Uterus (tissue), 4 donors: Measurements from ENCODE around the gene BICDL2. TPM values are rescaled to one million over a fixed set of nuclear protein-coding genes. Genes with fewer than 3 reads are reported as not detected.

Experiments
- DNase-seq, 2 donors: peaks; one replicate each; pipeline ENCODE4 v3.0.0-alpha.2; 2019 to 2020
- H3K27ac ChIP-seq, 2 donors: fragments of 200-600 bp; sonication (generic); 1 replicate in 1 of 2; 2 replicates in 1 of 2; pipeline ENCODE4 v1.5.1; 2016 to 2018
- H3K27me3 ChIP-seq, 2 donors: fragments of 200-600 bp; sonication (generic); one replicate each; pipeline ENCODE4 v1.5.1; 2018 to 2019; ENCODE audit warnings: control low read depth in 1 of 2
- H3K36me3 ChIP-seq, 2 donors: fragments of 200-600 bp; sonication (generic); one replicate each; pipeline ENCODE4 v1.5.1; 2019; ENCODE audit warnings: control low read depth in 1 of 2
- H3K4me1 ChIP-seq, 2 donors: fragments of 200-600 bp; sonication (generic); one replicate each; pipeline ENCODE4 v1.5.1; 2018 to 2019; ENCODE audit warnings: control low read depth in 1 of 2
- H3K4me3 ChIP-seq, 2 donors: fragments of 200-600 bp; sonication (generic); 1 replicate in 1 of 2; 2 replicates in 1 of 2; pipeline ENCODE4 v1.5.1; 2018 to 2019; ENCODE audit warnings: mild to moderate bottlenecking in 1 of 2
- H3K9me3 ChIP-seq, 2 donors: fragments of 200-600 bp; sonication (generic); one replicate each; pipeline ENCODE4 v1.5.1; 2019; ENCODE audit warnings: control low read depth in 1 of 2
- CTCF ChIP-seq, 4 experiments: fragments of 200-600 bp in 2 of 4; fragments of 450-650 bp in 2 of 4; sonication (generic) in 2 of 4; IDR thresholded peaks; one replicate each; pipeline ENCODE4 v1.5.1; 2016 to 2019; ENCODE audit warnings: antibody characterized with exemption in 4 of 4, mild to moderate bottlenecking in 2 of 4, moderate library complexity in 1 of 4
- POLR2A ChIP-seq, 2 donors: fragments of 450-650 bp; IDR thresholded peaks; one replicate each; pipeline ENCODE4 v1.6.1; 2016; ENCODE audit warnings: antibody characterized with exemption in 2 of 2, mild to moderate bottlenecking in 1 of 2, moderate library complexity in 1 of 2
- intact Hi-C: fragments of 100-400 bp; cut with DNase I; formaldehyde crosslinking; loops from one replicate; pipeline ENCODE4 v1.15.1; 2023; ENCODE audit warnings: low total_unique reads
- total RNA-seq, 4 donors: library from RNA; depleted of rRNA in 3 of 4; stranded (reverse); fragments of >200 nt in 3 of 4; gene quantifications; one replicate each; pipeline versions ENCODE4 v1.1.0 to v1.2.4, GENCODE V29; 2014 to 2023
- donor health status: DM: yes; HTN: yes; CAD: no.

BICDL2 gene
- total RNA-seq, 4 donors from 2014 or later = 0.26 to 1.9 (median 0.29) TPM; not detected in 1

GRCh38 chr16:3045758-3046640, 9.3 kb upstream of the BICDL2 start, which contains the start of gene MMP25:
MMP25 (plus strand) TSS chr16:3046561; CDS start chr16:3046918, 357 bp downstream.
- no peaks in the 10 kb centered on the region for H3K36me3 ChIP-seq
- no peak for TF ChIP-seq POLR2A (IDR thresholded peaks at IDR 0.05)
- no peak for TF ChIP-seq CTCF (IDR thresholded peaks at IDR 0.05)
- no peak within 1 kb of the TSS for H3K27ac ChIP-seq
- intact Hi-C loops = no loop called here
- no peaks in the 10 kb centered on the region for H3K9me3 ChIP-seq
- H3K4me1 ChIP-seq = peaks cover 0 to 16% of the 10 kb centered on the region in 2 donors
- peak within 1 kb of the TSS; percentile 20 to 35 for H3K4me3 ChIP-seq
- H3K27me3 ChIP-seq = peaks cover 29 to 37% of the 10 kb centered on the region in 2 donors
- no peak for DNase-seq

GRCh38 chr16:3044708-3045107, 8.0 kb upstream of the BICDL2 start:
- Histone ChIP-seq H3K36me3 (no peaks in the 10 kb centered on the region), H3K4me3 (no peak overlapping the region), H3K27me3 (peaks cover 29 to 37% of the 10 kb centered on the region in 2 donors), H3K9me3 (no peaks in the 10 kb centered on the region), H3K27ac (no peak overlapping the region), H3K4me1 (peaks cover 0 to 16% of the 10 kb centered on the region in 2 donors)
- DNase-seq = no peak
- TF ChIP-seq POLR2A (IDR thresholded peaks at IDR 0.05) (no peak), CTCF (IDR thresholded peaks at IDR 0.05) (no peak)
- intact Hi-C loops = no loop called here

GRCh38 chr16:3042376-3042775, 5.6 kb upstream of the BICDL2 start:
- H3K4me3 ChIP-seq = no peak overlapping the region
- H3K27me3 ChIP-seq = peaks cover 29 to 46% of the 10 kb centered on the region in 2 donors
- intact Hi-C loops = no loop called here
- DNase-seq = no peak
- peaks cover 0 to 16% of the 10 kb centered on the region in 2 donors for H3K4me1 ChIP-seq
- H3K27ac ChIP-seq = no peak overlapping the region
- no peaks in the 10 kb centered on the region for H3K36me3 ChIP-seq
- no peaks in the 10 kb centered on the region for H3K9me3 ChIP-seq
- TF ChIP-seq CTCF (IDR thresholded peaks at IDR 0.05) = no peak
- TF ChIP-seq POLR2A (IDR thresholded peaks at IDR 0.05) = no peak

GRCh38 chr16:3038896-3039295, 2.2 kb upstream of the BICDL2 start:
- Histone ChIP-seq H3K4me3 (no peak overlapping the region), H3K36me3 (no peaks in the 10 kb centered on the region), H3K9me3 (no peaks in the 10 kb centered on the region), H3K27me3 (peaks cover 18 to 42% of the 10 kb centered on the region in 2 donors), H3K4me1 (no peaks in the 10 kb centered on the region), H3K27ac (no peak overlapping the region)
- intact Hi-C loops = no loop called here
- no peak for DNase-seq
- TF ChIP-seq CTCF (IDR thresholded peaks at IDR 0.05) (no peak), POLR2A (IDR thresholded peaks at IDR 0.05) (no peak)

GRCh38 chr16:3038256-3038655, 1.5 kb upstream of the BICDL2 start:
- DNase-seq = no peak
- H3K4me1 ChIP-seq = no peaks in the 10 kb centered on the region
- intact Hi-C loops = no loop called here
- H3K9me3 ChIP-seq = no peaks in the 10 kb centered on the region
- H3K27ac ChIP-seq = no peak overlapping the region
- no peak for TF ChIP-seq CTCF (IDR thresholded peaks at IDR 0.05)
- no peak for TF ChIP-seq POLR2A (IDR thresholded peaks at IDR 0.05)
- H3K27me3 ChIP-seq = peaks cover 18 to 36% of the 10 kb centered on the region in 2 donors
- H3K36me3 ChIP-seq = no peaks in the 10 kb centered on the region
- no peak overlapping the region for H3K4me3 ChIP-seq
